ENCODE results near the gene ZNF831.

GRCh38 chr20:59145247-59145923 lies 18.2 kb upstream of the ZNF831 start:
- TF ChIP-seq REST (IDR thresholded peaks at IDR 0.05; ENCODE audit: low read depth) (no peak), RAD21 (IDR thresholded peaks at IDR 0.05; ENCODE audit: low read depth) (no peak), TAF1 (IDR thresholded peaks at IDR 0.05; ENCODE audit: low read depth) (no peak), TEAD4 (IDR thresholded peaks at IDR 0.05) (no peak), NFIC (IDR thresholded peaks at IDR 0.05) (no peak), CEBPB (IDR thresholded peaks at IDR 0.05) (no peak)
